NB4 (cell line): ENCODE results near the gene CEP83.

Experiments used
- CTCF ChIP-seq: IDR thresholded peaks from one replicate; pipeline ENCODE4 v1.5.1; 2012; ENCODE audit warnings: low read depth, low read length
- MYC ChIP-seq: IDR thresholded peaks from 2 replicates; pipeline ENCODE4 v1.6.1; 2011; ENCODE audit warnings: low read depth, low read length
- POLR2A ChIP-seq: IDR thresholded peaks from 2 replicates; pipeline ENCODE4 v1.6.1; 2011; ENCODE audit warnings: mild to moderate bottlenecking; ENCODE audit not compliant: insufficient read length; ENCODE audit errors: extremely low read depth

GRCh38 chr12:94273272-94273671, 186.4 kb downstream of the CEP83 start:
- TF ChIP-seq CTCF, result no peak
- TF ChIP-seq MYC, result no peak
- TF ChIP-seq POLR2A, result no peak
